PC-3 (cell line): ENCODE measurements around the gene RRAGD. TPM values are rescaled to one million over a fixed set of nuclear protein-coding genes. Genes with fewer than 3 reads are reported as not detected.

Experiments used
- ATAC-seq: fragments of 200-7000 bp; cut with Tn5 transposase; 2 replicates; pipeline ENCODE4 v1.9.1; 2020; ENCODE audit warnings: mild to moderate bottlenecking, moderate library complexity
- BruUV-seq: library from RNA; stranded (reverse); fragments of 400-500 nt; replicated peaks from 2 replicates; lab custom pipeline; 2021; lab: Mats Ljungman, UMichigan
- CTCF ChIA-PET: fragments of 300-600 bp; sonication (Branson Sonifier 250); formaldehyde crosslinking; loops from one replicate; lab custom pipeline; 2022; ENCODE audit warnings: antibody characterized with exemption; lab: Charles Lee
- POLR2A ChIA-PET: fragments of 300-600 bp; sonication (Branson Sonifier 250); formaldehyde crosslinking; loops from one replicate; lab custom pipeline; 2022; ENCODE audit warnings: antibody characterized with exemption; ENCODE audit not compliant: unreplicated experiment; lab: Charles Lee
- DNase-seq: peaks from one replicate; pipeline ENCODE4 v3.0.0-alpha.2; 2015
- H2AFZ ChIP-seq: fragments of 300-600 bp; sonication (generic); 2 replicates; pipeline ENCODE4 v1.6.0; 2016; ENCODE audit warnings: antibody characterized with exemption, low read length
- H3F3A ChIP-seq: fragments of 300-600 bp; sonication (generic); one replicate; pipeline ENCODE4 v1.6.0; 2017; ENCODE audit warnings: antibody characterized with exemption, low read length, control low read depth, mild to moderate bottlenecking; ENCODE audit not compliant: unreplicated experiment
- H3K27ac ChIP-seq: fragments of 300-600 bp; sonication (generic); 2 replicates; pipeline ENCODE4 v1.5.1; 2016; ENCODE audit warnings: mild to moderate bottlenecking, low read length
- H3K27me3 ChIP-seq: fragments of 300-600 bp; sonication (generic); 2 replicates; pipeline ENCODE4 v1.6.1; 2016; ENCODE audit warnings: low read length, mixed read lengths
- H3K36me3 ChIP-seq: fragments of 300-600 bp; sonication (generic); 2 replicates; pipeline ENCODE4 v1.6.1; 2016; ENCODE audit warnings: low read depth, mixed run types, low read length, mixed read lengths
- H3K4me1 ChIP-seq: fragments of 300-600 bp; sonication (generic); 2 replicates; pipeline ENCODE4 v1.5.1; 2016; ENCODE audit warnings: low read length; ENCODE audit not compliant: insufficient read depth
- H3K4me2 ChIP-seq: fragments of 300-600 bp; sonication (generic); 2 replicates; pipeline ENCODE4 v1.6.0; 2016; ENCODE audit warnings: low read length
- H3K4me3 ChIP-seq: fragments of 300-600 bp; sonication (generic); 2 replicates; pipeline ENCODE4 v1.5.1; 2016; ENCODE audit warnings: mild to moderate bottlenecking, low read length, mixed read lengths
- H3K79me2 ChIP-seq: fragments of 300-600 bp; sonication (generic); 2 replicates; pipeline ENCODE4 v1.6.1; 2017; ENCODE audit warnings: low read length, mixed read lengths
- H3K9ac ChIP-seq: fragments of 300-600 bp; sonication (generic); 2 replicates; pipeline ENCODE4 v1.6.0; 2016; ENCODE audit warnings: mild to moderate bottlenecking, low read length
- H3K9me2 ChIP-seq: fragments of 300-600 bp; sonication (generic); replicated peaks from 2 replicates; pipeline ENCODE4 v1.6.1; 2016; ENCODE audit warnings: mixed run types, low read length, mixed read lengths
- H3K9me3 ChIP-seq: fragments of 300-600 bp; sonication (generic); 2 replicates; pipeline ENCODE4 v1.6.1; 2016; ENCODE audit warnings: low read length, mixed read lengths
- H4K20me1 ChIP-seq: fragments of 300-600 bp; sonication (generic); 2 replicates; pipeline ENCODE4 v1.6.1; 2016; ENCODE audit warnings: low read length, mixed read lengths
- EZH2 ChIP-seq: fragments of 300-600 bp; sonication (generic); IDR thresholded peaks from one replicate; pipeline ENCODE4 v1.6.1; 2017; ENCODE audit warnings: antibody characterized with exemption, mild to moderate bottlenecking, low read length; ENCODE audit not compliant: unreplicated experiment
- EZH2phosphoT487 ChIP-seq: fragments of 300-600 bp; sonication (generic); IDR thresholded peaks from 2 replicates; pipeline ENCODE4 v1.6.1; 2018; ENCODE audit warnings: mild to moderate bottlenecking, antibody characterized with exemption, low read length, borderline replicate concordance
- intact Hi-C: fragments of 100-400 bp; cut with micrococcal nuclease; formaldehyde crosslinking; loops from 2 replicates; pipeline ENCODE4 v1.9.0; 2023
- total RNA-seq: library from RNA; depleted of rRNA; stranded (reverse); fragments of >200 nt; gene quantifications from 2 replicates; pipeline ENCODE4 v1.2.3, GENCODE V29; 2014
- TF ChIP-seq, protein P1 (sequence below): fragments of 300-600 bp; sonication (generic); conservative IDR thresholded peaks from 2 replicates; pipeline ENCODE4 v1.5.1; 2017; ENCODE audit warnings: antibody characterized with exemption, low read depth, mild to moderate bottlenecking, low read length

The RRAGD gene
- total RNA-seq, 1 experiment from 2014 or later = 0.62 TPM

DNA sequence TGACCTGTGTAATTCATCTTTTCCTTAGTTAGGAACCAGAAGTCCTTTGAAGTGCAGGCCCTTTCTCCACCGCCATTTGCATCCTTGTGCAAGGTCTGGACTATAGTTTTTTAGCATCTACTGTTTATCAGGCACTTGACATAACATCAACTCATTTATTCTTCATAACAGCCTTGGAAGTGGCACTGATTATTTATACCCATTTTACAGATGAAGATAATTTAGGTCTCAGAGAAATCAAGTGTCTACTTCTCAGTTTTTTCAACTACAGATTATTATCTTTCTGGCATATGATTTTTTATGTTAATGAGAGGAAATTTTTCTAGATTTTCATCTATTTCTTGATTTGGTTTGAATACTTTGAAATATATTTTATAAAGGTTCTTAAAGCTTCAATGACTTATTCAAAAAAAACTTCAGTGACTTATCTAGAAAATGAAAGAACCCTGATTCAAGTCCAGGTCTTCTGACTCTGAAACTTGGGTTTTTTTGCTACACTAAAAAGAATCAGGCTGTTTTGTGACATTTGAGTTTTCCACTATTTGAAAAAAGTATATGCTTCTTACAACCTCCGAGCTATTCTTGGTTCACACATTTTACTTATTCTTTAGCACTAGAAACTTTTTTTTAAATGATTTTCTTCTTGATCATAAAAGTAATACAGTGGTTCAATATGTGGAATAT, 56.4 kb downstream of the RRAGD start:
- Histone ChIP-seq H3K27ac (no peak overlapping the region), H3K4me3 (no peak overlapping the region), H3K9me2 (no peaks in the 10 kb centered on the region), H3K4me2 (no peak overlapping the region), H2AFZ (no peak overlapping the region), H3F3A (no peaks in the 10 kb centered on the region), H3K27me3 (no peaks in the 10 kb centered on the region), H3K36me3 (no peaks in the 10 kb centered on the region), H3K9ac (no peak overlapping the region), H3K9me3 (no peaks in the 10 kb centered on the region), H3K4me1 (peaks cover 6% of the 10 kb centered on the region; the same call in 1 of the 2 replicates), H4K20me1 (peaks cover 9% of the 10 kb centered on the region), H3K79me2 (peaks cover 18% of the 10 kb centered on the region)
- no TSS peak for BruUV-seq
- intact Hi-C loops = no loop called here
- POLR2A ChIA-PET = interaction anchor here (0.6 kb wide), 1 partner anchor 32 kb away, joined by 5 read pairs; no protein-coding TSS in a partner anchor
- CTCF ChIA-PET = no interaction called here
- no peak for TF ChIP-seq EZH2
- no peak for TF ChIP-seq EZH2phosphoT487
- TF ChIP-seq, protein P1, sequence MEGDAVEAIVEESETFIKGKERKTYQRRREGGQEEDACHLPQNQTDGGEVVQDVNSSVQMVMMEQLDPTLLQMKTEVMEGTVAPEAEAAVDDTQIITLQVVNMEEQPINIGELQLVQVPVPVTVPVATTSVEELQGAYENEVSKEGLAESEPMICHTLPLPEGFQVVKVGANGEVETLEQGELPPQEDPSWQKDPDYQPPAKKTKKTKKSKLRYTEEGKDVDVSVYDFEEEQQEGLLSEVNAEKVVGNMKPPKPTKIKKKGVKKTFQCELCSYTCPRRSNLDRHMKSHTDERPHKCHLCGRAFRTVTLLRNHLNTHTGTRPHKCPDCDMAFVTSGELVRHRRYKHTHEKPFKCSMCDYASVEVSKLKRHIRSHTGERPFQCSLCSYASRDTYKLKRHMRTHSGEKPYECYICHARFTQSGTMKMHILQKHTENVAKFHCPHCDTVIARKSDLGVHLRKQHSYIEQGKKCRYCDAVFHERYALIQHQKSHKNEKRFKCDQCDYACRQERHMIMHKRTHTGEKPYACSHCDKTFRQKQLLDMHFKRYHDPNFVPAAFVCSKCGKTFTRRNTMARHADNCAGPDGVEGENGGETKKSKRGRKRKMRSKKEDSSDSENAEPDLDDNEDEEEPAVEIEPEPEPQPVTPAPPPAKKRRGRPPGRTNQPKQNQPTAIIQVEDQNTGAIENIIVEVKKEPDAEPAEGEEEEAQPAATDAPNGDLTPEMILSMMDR = no peak
- ATAC-seq (no peak), DNase-seq (no peak)

DNA sequence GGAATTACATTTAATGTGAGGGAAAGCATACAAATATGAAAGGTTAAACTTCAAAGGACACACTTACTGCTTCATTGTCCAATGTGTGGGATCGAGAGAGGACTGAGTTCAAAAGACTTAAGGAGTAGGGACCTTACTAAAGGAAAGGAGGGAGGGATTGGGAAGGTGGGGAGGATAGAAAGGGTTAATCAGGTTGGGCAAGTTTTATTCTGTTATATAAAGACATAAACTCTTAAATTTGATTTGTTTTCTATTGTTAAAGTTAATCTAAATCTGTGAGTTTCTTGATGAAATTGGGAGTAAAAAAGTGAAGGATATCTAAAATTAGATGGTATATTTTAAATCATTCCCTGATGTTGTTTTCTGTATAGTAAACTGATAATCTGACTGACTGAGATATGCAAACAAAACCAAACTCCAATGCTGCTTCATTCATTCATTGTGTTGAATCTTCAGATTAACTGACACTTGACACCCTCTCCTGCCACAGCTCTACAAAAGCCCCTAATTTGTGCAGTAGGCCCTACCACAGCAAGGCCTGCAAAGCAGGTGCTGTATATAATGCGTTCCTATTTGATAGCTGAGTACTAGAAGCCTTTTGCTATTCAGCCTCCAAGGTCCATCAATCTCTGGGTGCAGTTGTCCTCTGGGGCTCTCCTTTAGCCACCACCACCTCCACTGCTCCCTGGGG, 58.2 kb downstream of the RRAGD start:
- Histone ChIP-seq H3K9ac (no peak overlapping the region), H3K27ac (no peak overlapping the region), H3K4me3 (no peak overlapping the region; the same call in 1 of the 2 replicates), H3K36me3 (no peaks in the 10 kb centered on the region), H3K79me2 (peaks cover 36% of the 10 kb centered on the region), H2AFZ (no peak overlapping the region), H3K9me3 (no peaks in the 10 kb centered on the region), H3K9me2 (no peaks in the 10 kb centered on the region), H3K27me3 (no peaks in the 10 kb centered on the region), H3K4me2 (peak overlapping the region; percentile 92; the same call in 1 of the 2 replicates), H4K20me1 (peaks cover 19% of the 10 kb centered on the region), H3K4me1 (peaks cover 10% of the 10 kb centered on the region; the same call in 1 of the 2 replicates), H3F3A (no peaks in the 10 kb centered on the region)
- intact Hi-C loops = loop anchor here (5.0 kb wide), 1 partner anchor 112 kb away; no protein-coding TSS in a partner anchor
- ATAC-seq (no peak), DNase-seq (no peak)
- no TSS peak for BruUV-seq
- TF ChIP-seq, protein P1 = no peak
- TF ChIP-seq EZH2 = no peak
- TF ChIP-seq EZH2phosphoT487 = no peak
- POLR2A ChIA-PET = no interaction called here
- CTCF ChIA-PET = no interaction called here
